HG03520 (cell line): ENCODE data around the gene PSMG2.
"Not testable (repeated sequence)": the region's sequence is repeated elsewhere in the genome, so short reads cannot be mapped to it uniquely, and the experiment has no call there.

ENCODE experiments used
- ATAC-seq: cut with Tn5 transposase; IDR thresholded peaks from one replicate; pipeline ENCODE4 v1.9.1; 2021; ENCODE audit warnings: mild to moderate bottlenecking, moderate library complexity; ENCODE audit not compliant: unreplicated experiment

Gene PSMG2

DNA sequence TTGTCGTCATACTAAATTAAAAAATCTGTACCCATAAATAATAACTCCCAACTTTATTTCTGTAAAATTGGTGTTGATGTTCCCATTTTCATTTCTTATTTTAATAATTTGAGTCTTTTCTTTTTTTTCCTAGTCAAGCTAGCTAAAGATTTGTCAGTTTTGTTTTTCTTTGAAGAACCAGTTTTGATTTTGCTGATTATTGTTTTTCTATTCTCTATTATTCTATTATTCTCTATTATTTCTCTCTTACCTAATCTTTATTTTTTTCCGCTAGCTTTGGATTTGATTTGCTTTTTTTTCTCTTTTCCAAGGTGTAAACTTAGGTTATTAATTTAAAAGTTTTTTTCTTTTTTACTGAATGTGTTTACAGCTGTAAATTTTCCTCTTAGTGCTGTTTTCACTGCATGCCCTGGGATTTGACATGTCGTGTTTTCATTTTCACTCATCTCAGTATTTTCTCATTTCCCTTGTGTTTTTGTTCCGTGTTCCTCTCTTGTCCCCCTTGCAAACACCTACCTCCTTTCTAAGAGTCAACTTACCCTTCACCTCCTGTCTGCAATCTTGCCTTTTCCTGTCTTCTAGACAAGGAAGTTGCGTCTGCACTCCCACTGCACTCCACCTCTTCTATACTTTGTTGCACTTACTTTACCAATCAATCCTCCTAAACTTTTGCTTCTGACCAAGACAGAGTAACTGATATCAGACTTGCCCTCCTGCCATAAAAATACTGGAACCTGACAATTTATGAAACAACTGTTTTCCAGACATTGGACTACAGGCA lies 18.8 kb downstream of the PSMG2 start:
- ATAC-seq: no peak

DNA sequence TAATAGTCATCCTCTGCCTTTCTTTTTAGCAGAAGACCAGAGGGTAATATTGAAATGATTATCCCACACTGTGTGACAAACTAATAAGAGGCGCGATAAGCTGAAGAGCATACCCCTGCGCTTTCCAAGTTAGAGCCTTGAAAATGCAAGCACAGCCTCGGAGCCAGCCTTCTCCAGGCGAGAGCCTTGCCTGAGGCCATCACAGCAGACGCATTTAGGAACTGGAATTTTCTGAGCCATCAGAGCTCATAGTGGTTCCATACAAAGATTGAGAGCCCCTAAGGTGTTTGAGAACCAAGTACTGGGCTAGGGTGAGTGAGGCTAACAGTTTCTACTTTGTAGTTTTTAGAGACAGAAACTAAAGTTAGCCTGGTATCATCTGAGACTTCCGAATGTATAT lies 19.9 kb downstream of the PSMG2 start:
- ATAC-seq: no peak

DNA sequence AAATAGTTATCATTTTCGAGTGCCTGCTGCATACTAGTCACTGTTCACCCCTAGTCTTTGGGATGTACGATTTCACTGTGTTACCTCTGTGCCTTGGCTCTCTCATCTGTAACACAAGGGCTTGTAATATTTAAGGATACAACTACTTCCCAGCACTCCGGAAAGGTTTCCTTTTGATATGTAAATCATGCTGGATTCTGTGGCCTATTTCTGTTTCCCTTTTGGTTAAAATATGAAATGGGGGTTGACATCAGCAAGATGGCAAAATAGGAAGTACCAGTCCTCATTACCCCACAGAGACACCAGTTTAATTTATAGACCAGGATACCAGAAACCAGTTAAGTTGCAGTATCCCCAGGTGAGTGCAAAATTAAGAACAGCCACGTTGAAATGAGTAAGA lies 23.5 kb downstream of the PSMG2 start:
- no peak for ATAC-seq

DNA sequence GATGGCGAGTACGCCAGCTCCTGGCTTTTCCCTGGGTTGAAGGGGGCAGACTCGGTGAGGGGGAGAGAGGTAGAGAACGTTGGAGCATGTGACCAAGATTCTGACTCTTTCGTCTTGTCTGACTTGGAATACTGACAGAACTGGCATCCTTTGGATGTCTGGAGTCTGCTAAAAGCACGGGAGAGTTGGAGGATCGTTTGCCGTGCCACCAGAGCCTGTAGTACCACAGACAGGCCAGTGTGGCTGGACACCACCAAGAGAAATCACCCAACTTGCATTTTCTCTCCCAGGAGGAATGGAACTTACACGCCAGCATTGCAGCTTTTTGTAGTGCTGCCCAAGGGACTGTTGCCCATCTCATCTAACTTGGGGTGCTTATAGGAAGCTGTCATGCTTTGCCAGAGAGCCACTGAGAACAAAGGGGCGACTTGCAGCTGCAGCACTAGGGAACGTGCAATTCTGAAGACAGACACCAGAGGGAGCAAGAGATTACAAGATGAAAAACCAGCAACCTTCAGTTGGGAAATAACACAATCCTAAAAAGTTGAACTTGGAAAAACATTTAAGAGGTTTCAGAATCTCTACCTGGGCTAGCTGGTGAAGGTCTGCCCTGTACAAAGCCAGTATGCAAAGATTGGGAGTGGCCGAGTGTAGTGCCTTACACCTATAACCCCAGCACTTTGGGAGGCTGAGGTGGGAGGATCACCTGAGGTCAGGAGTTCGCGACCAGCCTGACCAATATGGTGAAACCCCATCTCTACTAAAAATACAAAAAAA lies 24.1 kb downstream of the PSMG2 start:
- no peak for ATAC-seq

DNA sequence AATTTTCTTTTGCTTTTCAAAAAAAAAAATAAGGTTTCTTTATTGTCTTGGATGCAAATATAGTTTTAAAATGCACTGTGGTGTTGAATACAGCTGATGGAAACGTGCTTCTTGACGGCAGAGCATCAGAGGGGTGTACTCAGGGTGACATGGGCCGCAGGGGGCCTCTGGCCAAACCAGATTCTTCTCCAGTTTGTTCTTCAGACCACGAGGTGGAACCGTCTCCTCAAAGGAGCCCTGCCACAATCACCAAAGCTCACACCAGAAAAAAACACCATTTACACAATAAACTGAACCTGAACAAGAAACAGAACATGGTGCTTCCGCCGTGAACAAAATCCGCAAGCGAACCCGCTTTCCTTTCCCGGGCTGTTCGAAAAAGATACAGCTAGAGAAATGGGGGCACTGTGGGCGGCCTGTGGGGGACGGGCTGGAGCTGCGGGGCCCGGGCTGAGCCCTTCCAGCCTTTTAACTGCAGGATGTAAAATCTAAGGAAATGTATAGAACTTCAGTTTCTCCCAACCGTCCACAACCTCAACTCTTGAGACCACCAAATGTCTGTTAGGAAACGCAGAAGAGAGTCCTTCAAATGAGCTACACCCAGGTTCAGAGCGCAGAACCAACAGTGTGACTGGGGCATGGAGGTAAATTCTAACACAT lies 34.5 kb downstream of the PSMG2 start:
- no peak for ATAC-seq

DNA sequence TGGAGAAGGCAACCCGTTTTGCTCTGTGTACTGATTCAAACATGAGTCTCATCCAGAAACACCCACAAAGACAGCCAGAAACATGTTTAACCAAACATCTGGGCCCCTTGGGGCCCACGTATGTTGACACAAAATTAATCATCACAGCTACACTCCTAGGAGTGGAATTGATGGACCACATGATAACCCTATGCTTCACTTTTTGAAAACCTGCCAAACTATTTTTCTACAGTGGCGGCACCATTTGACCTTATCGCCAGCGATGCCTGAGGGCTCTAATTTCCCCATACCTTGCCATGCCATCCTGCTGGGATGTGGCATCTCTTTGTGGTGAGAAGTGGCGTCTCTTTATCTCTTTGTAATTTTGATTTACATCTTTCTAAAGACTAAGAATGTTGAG lies 38.5 kb downstream of the PSMG2 start:
- no peak for ATAC-seq

DNA sequence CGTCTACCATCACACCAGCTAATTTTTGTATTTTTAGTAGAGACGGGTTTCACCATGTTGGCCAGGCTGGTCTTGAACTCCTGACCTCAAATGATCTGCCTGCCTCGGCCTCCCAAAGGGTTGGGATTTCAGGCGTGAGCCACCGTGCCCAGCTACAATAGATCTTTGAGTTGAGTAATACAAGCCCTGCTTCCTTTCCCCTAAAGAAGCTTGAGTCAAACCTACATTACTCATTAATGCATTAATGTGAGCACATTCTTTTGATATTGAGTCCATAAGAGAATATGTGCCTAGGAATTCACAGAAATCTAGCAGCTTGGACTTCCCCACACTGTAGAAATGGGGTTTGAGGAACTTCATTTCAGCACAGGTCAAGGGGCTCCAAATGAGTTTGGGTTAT lies 39.6 kb downstream of the PSMG2 start:
- ATAC-seq: no peak

DNA sequence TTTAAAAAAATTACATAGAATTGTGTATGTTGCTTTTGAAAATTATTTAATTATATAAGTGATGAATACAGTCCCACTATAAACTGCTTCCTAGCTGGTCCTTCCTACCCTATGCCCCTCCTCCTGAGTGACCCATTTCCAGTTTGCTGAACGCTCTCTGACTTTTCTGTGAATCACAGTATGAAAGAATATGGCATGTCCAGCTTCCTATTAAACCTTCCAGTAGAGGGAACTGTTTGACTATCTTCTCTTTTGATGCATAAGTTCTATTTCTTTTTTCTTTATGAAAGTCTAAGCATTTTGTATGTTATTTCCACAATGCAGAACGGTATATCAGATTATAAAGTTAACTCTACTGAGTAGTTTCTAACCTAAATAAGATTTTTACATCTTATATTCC lies 41.3 kb downstream of the PSMG2 start:
- no peak for ATAC-seq

DNA sequence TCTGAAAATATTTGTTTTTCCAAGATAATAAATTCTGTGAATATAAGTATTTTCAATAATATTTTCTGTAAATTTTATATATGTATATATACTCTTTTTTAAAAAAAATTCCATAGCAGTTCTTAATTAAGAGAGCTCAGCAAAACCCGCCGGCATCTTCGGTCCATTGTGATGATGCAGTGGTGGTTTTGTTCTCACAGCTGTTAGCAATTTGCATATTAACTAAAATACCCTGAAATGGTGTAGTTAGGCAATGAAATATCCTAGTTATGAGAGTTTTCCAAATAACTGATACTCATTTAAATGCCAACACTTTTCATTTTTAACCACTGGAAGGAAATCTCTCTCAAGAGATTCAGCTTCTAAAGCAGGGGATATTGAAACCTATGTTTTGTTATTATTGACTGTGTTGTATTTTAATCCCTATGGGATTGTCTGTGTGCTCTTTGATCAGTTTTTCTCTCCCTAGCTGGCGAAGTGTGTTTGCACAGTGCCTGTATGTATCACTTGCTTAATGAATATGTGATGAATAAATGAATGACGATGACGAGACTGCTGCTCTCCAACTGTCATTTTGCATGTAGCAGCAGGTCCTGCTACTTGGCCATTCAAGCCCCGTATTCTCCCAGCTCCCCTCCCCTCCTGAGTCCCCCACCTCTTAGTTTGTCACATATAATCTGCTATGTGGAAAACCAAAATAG lies 42.4 kb downstream of the PSMG2 start:
- ATAC-seq: no peak

DNA sequence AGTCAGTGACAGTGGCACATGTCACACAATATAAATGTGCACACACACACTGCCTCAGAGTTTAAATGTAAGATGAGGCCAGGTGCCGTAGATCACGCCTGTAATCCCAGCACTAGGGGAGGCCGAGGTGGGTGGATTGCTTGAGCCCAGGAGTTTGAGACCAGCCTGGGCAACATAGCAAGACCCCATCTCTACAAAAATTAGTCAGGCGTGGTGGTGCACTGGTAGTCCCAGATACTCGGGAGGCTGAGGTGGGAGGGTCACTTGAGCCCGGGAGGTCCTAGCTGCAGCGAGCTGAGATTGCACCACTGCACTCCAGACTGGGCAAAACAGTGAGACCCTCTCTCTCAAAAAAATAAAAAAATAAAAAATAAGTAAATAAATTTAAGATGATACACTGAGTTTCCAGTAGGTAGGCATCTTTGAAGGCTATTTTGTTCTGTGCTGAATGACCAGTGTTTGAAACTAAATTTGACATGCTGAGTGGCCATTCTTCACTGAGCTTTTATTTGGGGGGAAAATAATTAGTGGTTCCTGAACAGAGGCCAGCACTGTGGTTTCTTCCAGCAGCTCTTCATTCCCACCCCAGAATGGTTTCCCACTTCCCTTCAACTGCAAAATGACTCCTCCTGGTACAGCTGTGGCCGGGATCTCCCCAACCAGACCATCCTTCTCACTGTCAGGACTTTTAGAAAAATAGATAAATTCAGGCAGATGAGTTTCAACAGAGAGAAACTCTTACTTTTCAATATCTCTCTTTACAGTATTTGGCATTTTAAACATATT lies 44.9 kb downstream of the PSMG2 start:
- ATAC-seq: no peak

DNA sequence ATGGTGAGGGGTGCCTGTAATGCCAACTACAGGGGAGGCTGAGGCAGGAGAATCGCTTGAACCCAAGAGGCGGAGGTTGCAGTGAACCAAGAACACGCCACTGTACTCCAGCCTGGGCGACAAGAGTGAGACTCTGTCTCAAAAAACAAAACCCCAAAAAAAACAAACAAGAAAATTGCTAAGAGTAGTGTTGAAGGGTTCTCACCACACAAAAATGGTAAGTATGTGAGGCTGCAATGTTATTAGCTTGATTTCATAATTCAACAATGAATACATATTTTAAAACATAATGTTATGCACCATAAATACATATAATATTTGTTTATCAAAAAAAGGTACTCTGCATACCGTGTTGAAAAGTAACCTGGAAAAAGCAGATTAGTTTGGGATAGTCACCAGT lies 45.8 kb downstream of the PSMG2 start:
- no peak for ATAC-seq

DNA sequence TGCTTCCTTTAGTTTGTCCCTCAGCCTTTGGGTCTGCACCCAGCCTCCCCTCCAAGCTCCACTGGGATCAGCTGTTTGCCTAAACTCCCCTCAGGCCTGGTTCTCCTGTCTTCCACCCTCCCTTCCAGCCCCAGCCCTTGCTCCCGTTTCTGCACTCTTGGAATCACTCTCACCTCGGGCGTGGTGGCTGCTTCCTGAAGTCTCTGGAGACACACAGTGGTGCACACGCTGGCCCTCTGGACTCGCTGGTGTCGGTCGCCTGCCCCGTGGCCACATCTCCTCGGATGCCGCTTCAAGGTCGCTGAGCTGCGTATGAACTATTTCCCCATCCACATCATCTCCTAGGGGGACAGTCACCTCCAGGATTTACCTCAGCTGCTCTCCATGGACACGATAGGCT lies 46.3 kb downstream of the PSMG2 start:
- ATAC-seq: no peak

DNA sequence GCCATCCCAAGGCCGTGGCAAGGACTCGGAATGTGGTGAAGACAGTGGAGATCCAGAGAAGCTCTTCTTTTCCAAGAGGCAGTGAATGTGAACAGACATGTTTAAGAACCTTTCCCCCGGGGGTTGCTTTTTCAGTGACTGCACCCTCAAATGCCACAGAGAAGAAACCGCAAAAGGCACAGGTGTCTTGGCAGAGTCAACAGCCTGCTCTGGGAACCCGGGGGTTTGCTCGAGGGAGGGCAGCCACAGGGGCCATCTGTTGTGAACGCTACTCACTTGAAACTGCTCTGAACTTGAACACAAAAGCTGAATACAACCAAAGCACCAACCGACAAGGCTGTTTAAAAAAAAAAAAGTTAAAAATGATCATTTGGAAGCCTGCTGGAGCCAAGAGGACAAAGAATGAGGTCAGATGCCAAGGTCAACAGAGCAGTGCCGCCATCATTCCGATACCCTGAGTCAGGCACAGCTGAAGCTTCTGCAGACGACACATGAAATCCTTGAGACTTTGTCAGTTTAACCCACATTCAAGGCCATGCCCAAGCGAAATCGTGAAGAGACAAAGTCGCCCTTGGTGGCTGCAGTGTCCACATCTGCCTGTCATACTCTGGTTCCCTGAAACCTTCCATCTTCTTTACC lies 47.4 kb downstream of the PSMG2 start:
- no peak for ATAC-seq

DNA sequence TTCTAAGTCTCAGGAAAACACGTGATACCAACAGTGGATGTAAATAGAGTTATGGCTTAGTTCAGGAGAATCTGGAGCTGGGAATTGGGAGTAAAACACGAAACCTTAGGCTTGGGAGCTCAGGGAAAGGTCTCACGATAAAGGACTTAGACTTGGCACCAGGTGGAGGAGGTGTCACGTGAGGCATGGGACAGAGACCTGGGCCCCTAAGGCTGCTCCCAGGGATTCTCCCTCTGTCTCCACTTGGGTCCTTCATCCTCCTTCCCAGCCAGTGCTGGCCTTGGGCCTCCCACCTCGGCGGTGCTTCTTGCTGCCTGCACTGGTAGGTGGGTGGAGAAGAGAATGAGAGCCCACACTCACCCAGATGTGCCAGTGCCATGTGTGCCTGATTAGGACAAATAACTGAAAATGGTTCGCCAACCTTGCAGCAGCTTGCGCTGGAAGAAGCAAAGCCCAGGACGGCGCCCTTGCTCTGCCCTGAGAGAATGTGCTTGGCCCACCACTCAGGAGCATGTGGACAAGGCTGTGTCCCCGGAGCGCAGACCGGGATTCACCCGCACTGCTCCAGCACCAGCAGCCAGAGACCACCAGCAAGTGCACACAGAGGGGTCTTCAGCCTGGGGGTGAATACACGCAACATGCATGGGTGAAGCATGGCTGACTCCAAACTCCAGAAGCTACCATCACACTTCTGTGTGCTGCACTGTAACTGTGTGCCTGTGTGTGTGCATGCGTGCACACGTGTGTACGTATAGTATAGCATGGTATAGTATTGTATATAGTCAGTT lies 48.1 kb downstream of the PSMG2 start:
- no peak for ATAC-seq

DNA sequence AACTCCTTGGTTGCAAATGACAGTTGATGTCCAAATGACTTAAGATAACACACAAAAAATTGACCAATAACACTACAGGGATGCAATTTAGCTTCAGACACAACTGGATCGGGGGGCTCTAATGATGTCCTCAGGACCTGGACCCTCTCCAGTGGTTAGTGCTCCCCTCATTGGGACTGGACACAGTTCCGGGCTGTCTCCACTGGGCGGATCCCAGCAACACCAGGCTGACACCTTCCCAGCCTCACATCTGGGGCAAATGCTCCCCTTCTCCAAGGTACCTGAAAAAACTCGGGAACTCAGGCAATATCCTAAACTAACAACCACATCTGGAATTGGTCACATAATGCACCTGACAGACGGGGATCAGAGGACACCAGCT lies 48.7 kb downstream of the PSMG2 start:
- ATAC-seq: no peak

DNA sequence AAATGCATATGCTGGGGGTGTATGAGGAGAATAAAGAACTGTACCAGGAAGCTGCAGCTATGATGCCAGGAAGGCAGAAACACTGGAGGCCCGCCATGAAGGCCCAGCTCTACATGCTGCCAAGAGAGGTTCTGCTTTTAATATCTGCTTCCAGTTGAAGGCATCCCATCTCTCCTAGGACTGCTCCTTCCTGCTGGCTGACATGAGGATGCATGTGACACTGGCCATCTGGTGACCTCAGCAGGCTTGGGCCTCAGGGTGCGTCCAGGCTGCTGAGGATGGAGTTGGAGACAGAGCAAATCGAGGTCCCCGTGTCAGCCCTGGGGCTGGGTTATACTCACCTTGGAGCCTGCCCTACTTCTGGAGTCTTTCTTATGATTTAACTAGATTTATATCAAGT lies 49.0 kb downstream of the PSMG2 start:
- no peak for ATAC-seq

DNA sequence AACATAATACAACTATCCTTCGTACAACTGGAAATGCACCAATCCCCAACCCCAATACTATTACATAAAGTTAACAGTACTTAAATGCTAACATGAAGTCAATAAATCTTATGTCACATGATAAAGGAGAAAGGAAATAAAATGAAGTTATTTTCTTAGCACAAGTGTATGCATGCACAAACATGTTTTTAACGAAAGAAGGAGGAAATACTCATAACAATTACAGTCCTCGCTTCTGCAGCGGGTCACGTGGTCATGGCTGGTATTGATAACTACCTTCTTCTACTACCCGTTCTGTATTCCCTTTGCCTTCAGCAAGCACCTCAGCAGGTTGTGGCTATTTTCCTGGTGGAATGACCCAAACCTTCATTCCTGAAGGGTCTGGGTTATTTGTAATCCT lies 51.7 kb downstream of the PSMG2 start:
- ATAC-seq: no peak

DNA sequence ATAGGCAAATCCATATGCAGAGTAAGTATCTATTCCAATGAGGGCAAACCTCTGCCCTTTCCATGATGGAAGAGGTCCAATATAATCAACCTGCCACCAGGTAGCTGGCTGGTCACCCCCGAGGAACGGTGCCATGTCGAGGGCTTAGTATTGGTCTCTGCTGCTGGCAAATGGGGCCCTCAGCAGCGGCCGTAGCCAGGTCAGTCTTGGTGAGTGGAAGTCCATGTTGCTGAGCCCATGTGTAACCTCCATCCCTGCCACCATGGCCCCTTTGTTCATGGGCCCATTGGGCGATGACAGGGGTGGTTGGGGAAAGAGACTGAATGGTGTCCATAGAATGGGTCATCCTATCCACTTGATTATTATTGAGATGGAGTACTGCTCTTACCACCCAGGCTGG lies 52.8 kb downstream of the PSMG2 start:
- not testable (repeated sequence) for ATAC-seq

DNA sequence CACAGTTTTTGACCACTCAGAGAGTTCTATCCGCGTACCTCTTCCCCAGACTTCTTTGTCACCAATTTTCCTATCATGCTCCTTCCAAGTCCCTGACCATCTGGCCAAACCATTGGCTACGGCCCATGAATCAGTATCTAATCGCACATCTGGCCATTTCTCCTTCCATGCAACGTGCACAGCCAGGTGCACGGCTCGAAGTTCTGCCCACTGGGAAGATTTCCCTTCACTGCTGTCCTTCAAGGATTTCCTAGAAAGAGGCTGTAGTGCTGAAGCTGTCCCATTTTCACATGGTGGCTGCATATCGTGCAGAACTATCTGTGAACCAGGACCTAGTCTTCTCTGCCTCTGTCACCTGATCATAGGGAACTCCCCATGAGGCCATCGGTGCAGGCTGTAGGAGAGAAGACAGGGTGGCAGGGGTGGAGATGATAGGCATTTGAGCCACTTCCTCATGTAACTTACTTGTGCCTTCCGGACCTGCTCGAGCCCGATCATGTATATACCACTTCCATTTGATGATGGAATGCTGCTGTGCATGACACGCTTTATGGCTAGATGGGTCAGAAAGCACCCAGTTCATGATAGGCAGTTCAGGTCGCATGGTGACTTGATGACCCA lies 53.9 kb downstream of the PSMG2 start:
- not testable (repeated sequence) for ATAC-seq
